NB4 (cell line): Measurements from ENCODE around the gene GALNT15.

Experiments
- POLR2A ChIP-seq: IDR thresholded peaks from 2 replicates; pipeline ENCODE4 v1.6.1; 2011; ENCODE audit warnings: mild to moderate bottlenecking; ENCODE audit not compliant: insufficient read length; ENCODE audit errors: extremely low read depth
- TF ChIP-seq, protein P1 (sequence below): IDR thresholded peaks from one replicate; pipeline ENCODE4 v1.5.1; 2012; ENCODE audit warnings: low read depth, low read length
- TF ChIP-seq, protein P2 (sequence below): IDR thresholded peaks from 2 replicates; pipeline ENCODE4 v1.6.1; 2011; ENCODE audit warnings: low read depth, low read length

DNA sequence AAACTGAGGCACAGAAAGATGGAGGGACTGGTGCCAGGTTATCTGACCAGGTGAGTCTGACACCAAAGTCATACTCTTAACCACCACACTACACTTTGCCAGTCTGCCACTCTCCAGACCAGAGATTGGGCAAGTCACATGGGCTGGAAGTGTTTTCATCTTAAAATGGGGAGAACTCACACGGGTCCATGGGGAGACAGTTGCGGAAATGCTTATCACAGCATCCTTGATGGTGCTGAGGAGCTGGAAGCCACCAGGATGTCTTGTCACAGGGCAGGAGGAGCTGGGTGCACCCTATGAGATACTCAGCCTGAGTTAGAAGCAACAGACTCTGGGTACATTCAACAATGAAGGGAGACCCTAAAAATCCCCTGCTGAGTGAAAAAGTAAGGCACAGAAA, 4.8 kb downstream of the GALNT15 start:
- TF ChIP-seq, protein P1, sequence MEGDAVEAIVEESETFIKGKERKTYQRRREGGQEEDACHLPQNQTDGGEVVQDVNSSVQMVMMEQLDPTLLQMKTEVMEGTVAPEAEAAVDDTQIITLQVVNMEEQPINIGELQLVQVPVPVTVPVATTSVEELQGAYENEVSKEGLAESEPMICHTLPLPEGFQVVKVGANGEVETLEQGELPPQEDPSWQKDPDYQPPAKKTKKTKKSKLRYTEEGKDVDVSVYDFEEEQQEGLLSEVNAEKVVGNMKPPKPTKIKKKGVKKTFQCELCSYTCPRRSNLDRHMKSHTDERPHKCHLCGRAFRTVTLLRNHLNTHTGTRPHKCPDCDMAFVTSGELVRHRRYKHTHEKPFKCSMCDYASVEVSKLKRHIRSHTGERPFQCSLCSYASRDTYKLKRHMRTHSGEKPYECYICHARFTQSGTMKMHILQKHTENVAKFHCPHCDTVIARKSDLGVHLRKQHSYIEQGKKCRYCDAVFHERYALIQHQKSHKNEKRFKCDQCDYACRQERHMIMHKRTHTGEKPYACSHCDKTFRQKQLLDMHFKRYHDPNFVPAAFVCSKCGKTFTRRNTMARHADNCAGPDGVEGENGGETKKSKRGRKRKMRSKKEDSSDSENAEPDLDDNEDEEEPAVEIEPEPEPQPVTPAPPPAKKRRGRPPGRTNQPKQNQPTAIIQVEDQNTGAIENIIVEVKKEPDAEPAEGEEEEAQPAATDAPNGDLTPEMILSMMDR, result no peak
- TF ChIP-seq, protein P2, sequence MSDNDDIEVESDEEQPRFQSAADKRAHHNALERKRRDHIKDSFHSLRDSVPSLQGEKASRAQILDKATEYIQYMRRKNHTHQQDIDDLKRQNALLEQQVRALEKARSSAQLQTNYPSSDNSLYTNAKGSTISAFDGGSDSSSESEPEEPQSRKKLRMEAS, result no peak
- no peak for TF ChIP-seq POLR2A
